ENCODE results near the gene NTRK2. TPM values are rescaled to one million over a fixed set of nuclear protein-coding genes. Genes with fewer than 3 reads are reported as not detected.

NTRK2 gene
- total RNA-seq, 1 experiment from 2014 or later: not detected

DNA sequence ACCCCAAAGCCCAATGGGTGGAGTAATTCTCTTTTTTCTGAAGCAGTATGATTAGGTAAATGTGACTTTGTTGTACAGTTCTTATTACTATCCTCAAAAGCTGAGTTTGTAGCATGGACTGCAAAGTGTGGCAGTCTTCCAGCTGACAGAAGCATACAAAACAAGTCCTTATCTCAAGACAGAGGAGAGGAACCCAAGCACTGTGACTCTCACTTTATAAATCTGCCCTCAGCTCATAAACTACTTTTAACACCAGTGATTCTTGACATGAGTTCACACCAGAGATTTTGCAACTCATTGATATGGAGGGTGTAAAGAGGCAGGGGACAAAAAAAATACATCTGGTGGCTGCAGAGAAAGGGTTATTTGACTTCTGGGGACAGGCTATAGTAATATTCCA is 251.6 kb downstream of the NTRK2 start:
- DNase-seq: no peak
- Histone ChIP-seq H3K27me3 (ENCODE audit: insufficient read depth, low read depth) (peaks cover 15% of the 10 kb centered on the region), H3K4me1 (replicated peaks; ENCODE audit: insufficient read depth) (no peaks in the 10 kb centered on the region), H3K36me3 (ENCODE audit: low read depth) (no peaks in the 10 kb centered on the region), H3K9me2 (ENCODE audit: insufficient read depth) (no peaks in the 10 kb centered on the region), H3K4me3 (no peak overlapping the region), H4K20me1 (ENCODE audit: insufficient read depth) (no peaks in the 10 kb centered on the region), H3K4me2 (no peak overlapping the region), H3K9me3 (ENCODE audit: insufficient read depth, low read depth) (no peaks in the 10 kb centered on the region), H3K27ac (no peak overlapping the region), H2AFZ (no peak overlapping the region), H3F3A (ENCODE audit: insufficient read depth, low read depth) (no peaks in the 10 kb centered on the region), H3K79me2 (ENCODE audit: low read depth) (no peaks in the 10 kb centered on the region)
- TF ChIP-seq, protein P1, sequence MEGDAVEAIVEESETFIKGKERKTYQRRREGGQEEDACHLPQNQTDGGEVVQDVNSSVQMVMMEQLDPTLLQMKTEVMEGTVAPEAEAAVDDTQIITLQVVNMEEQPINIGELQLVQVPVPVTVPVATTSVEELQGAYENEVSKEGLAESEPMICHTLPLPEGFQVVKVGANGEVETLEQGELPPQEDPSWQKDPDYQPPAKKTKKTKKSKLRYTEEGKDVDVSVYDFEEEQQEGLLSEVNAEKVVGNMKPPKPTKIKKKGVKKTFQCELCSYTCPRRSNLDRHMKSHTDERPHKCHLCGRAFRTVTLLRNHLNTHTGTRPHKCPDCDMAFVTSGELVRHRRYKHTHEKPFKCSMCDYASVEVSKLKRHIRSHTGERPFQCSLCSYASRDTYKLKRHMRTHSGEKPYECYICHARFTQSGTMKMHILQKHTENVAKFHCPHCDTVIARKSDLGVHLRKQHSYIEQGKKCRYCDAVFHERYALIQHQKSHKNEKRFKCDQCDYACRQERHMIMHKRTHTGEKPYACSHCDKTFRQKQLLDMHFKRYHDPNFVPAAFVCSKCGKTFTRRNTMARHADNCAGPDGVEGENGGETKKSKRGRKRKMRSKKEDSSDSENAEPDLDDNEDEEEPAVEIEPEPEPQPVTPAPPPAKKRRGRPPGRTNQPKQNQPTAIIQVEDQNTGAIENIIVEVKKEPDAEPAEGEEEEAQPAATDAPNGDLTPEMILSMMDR (conservative IDR thresholded peaks at IDR 0.05): no peak
- TF ChIP-seq EZH2 (IDR thresholded peaks at IDR 0.05; ENCODE audit: low read depth): no peak
- no TSS peak for BruUV-seq (replicated peaks)
- intact Hi-C loops (cut with micrococcal nuclease; ENCODE audit: unreplicated experiment): no loop called here
- POLR2A ChIA-PET (ENCODE audit: unreplicated experiment): no interaction called here
- CTCF ChIA-PET: no interaction called here

DNA sequence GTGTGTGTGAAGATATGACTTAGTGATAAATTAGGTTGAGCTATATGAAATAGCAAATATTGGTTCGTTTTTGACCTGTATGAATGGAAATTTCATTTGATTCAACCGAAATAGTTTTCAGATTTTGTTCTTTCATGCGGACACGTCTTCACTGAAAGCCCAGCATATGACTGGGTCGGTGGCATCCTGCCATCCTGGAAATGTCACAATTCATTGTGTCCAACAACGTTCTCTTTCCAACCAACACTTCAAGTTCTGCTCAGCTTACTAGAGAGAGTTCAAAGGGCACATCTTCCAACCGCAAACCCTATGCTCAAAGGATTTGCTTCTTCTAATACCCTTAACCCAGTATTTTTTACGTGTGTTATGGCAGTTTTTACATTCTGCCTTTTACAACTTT is 252.5 kb downstream of the NTRK2 start:
- no peaks in the 10 kb centered on the region for H3K79me2 ChIP-seq (ENCODE audit: low read depth)
- ChIA-PET CTCF (no interaction called here), POLR2A (ENCODE audit: unreplicated experiment) (no interaction called here)

DNA sequence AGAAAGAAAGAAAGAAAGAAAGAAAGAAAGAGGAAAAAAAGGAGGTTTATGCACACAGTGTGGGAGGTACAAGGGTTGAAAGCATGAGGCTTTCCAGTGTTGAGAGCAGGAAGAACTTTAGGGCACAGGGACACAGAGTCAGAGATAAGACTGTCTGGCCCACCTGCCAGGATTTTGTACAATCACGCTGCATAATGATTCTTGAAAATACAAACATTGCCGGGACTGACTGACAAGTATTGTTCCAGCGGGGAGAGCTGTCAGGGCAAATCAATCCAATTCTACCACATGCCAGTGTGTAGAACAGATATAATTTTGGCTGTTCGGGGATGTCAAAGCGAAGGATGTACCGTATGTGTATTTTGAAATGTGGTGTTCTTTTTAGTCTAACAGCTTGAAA is 254.7 kb downstream of the NTRK2 start:
- intact Hi-C loops (cut with micrococcal nuclease; ENCODE audit: unreplicated experiment): no loop called here
- no peak overlapping the region for H3K4me2 ChIP-seq
- H3K27ac ChIP-seq: no peak overlapping the region
- no peaks in the 10 kb centered on the region for H4K20me1 ChIP-seq (ENCODE audit: insufficient read depth)
- H2AFZ ChIP-seq: no peak overlapping the region
- no peaks in the 10 kb centered on the region for H3F3A ChIP-seq (ENCODE audit: insufficient read depth, low read depth)
- no peak for DNase-seq
- ChIA-PET POLR2A (ENCODE audit: unreplicated experiment) (no interaction called here), CTCF (no interaction called here)
- TF ChIP-seq, protein P1 (conservative IDR thresholded peaks at IDR 0.05): no peak
- TF ChIP-seq EZH2 (IDR thresholded peaks at IDR 0.05; ENCODE audit: low read depth): no peak
- no peak overlapping the region for H3K4me3 ChIP-seq
- no peaks in the 10 kb centered on the region for H3K36me3 ChIP-seq (ENCODE audit: low read depth)
- no peaks in the 10 kb centered on the region for H3K9me3 ChIP-seq (ENCODE audit: insufficient read depth, low read depth)
- peaks cover 15% of the 10 kb centered on the region for H3K27me3 ChIP-seq (ENCODE audit: insufficient read depth, low read depth)
- H3K9me2 ChIP-seq (ENCODE audit: insufficient read depth): no peaks in the 10 kb centered on the region
- no TSS peak for BruUV-seq (replicated peaks)
- no peaks in the 10 kb centered on the region for H3K79me2 ChIP-seq (ENCODE audit: low read depth)
- no peaks in the 10 kb centered on the region for H3K4me1 ChIP-seq (replicated peaks; ENCODE audit: insufficient read depth)

More for the DNA sequence above, 252.5 kb downstream of the NTRK2 start:
- Histone ChIP-seq H3K4me2 (no peak overlapping the region), H3K27me3 (ENCODE audit: insufficient read depth, low read depth) (peaks cover 15% of the 10 kb centered on the region), H3K9me3 (ENCODE audit: insufficient read depth, low read depth) (no peaks in the 10 kb centered on the region), H4K20me1 (ENCODE audit: insufficient read depth) (no peaks in the 10 kb centered on the region), H3F3A (ENCODE audit: insufficient read depth, low read depth) (no peaks in the 10 kb centered on the region), H3K4me3 (no peak overlapping the region), H3K36me3 (ENCODE audit: low read depth) (no peaks in the 10 kb centered on the region), H2AFZ (no peak overlapping the region), H3K9me2 (ENCODE audit: insufficient read depth) (no peaks in the 10 kb centered on the region), H3K27ac (no peak overlapping the region), H3K4me1 (replicated peaks; ENCODE audit: insufficient read depth) (no peaks in the 10 kb centered on the region)
- TF ChIP-seq, protein P1 (conservative IDR thresholded peaks at IDR 0.05): no peak
- TF ChIP-seq EZH2 (IDR thresholded peaks at IDR 0.05; ENCODE audit: low read depth): no peak
- BruUV-seq (replicated peaks): no TSS peak
- intact Hi-C loops (cut with micrococcal nuclease; ENCODE audit: unreplicated experiment): no loop called here
- DNase-seq: no peak
